NCI-H146 (cell line): ENCODE data around the gene TRIM69.
"Not testable (repeated sequence)": the region's sequence is repeated elsewhere in the genome, so short reads cannot be mapped to it uniquely, and the experiment has no call there.

Experiments used
- DNase-seq: peaks from one replicate; lab custom pipeline; 2025; lab: John Stamatoyannopoulos, UW

Gene TRIM69

GRCh38 chr15:44743454-44743853, 7.1 kb downstream of the TRIM69 start:
- not testable (repeated sequence) for DNase-seq

DNA sequence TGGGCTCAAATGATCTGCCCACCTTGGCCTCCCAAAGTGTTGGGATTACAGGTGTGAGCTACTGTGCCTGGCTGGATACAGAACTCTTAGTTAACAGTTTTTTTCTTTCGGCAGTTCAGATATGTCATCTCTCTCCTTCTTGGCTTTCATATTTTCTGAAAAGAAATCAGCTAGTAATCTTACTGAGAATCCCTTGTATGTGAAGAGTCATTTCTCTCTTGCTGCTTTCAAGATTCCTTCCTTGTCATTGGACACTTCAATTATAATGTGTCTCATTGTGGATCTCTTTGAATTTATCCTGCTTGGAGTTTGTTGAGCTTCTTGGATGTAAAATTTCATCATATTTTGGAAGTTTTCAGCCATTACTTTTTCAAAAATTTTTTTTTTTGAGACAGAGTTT, 17.0 kb downstream of the TRIM69 start:
- DNase-seq: no peak

GRCh38 chr15:44763187-44763586, 26.9 kb downstream of the TRIM69 start:
- DNase-seq: no peak

GRCh38 chr15:44763848-44764247, 27.5 kb downstream of the TRIM69 start:
- no peak for DNase-seq

DNA sequence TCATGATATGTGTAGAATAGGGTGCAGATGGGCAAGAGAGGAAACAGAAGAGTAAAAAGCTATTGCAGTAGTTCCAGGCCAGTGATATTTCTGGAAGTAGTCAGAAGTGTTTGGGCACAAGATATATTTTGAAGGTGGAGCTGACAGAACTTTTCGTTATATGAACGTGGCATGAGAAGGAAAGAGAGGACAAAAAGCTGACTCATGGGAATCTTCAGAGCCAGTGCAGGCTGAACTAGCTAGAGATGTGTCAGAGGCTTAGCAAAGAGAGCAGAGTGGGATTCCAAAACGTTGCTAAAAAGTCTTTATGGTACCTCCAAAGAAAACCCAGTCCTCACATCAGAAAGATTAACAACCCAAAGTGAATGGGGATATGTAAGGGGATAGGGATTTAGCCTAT, 28.7 kb downstream of the TRIM69 start:
- DNase-seq: no peak

GRCh38 chr15:44769521-44769920, 33.2 kb downstream of the TRIM69 start:
- DNase-seq: no peak

DNA sequence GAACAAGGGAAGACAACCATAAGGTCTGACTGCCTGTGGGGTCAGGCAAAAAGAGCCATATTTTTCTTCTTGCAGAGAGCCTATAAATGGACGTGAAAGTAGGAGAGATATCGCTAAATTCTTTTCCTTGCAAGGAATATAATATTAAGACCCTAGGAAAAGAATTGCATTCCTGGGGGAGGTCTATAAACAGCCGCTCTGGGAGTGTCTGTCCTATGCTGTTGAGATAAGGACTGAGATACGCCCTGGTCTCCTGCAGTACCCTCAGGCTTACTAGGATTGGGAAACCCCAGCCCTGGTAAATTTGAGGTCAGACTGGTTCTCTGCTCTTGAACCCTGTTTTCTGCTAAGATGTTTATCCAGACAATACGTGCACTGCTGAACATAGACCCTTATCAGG, 34.4 kb downstream of the TRIM69 start:
- DNase-seq: not testable (repeated sequence)

GRCh38 chr15:44775953-44776352, 39.6 kb downstream of the TRIM69 start:
- peak; percentile 9 for DNase-seq

DNA sequence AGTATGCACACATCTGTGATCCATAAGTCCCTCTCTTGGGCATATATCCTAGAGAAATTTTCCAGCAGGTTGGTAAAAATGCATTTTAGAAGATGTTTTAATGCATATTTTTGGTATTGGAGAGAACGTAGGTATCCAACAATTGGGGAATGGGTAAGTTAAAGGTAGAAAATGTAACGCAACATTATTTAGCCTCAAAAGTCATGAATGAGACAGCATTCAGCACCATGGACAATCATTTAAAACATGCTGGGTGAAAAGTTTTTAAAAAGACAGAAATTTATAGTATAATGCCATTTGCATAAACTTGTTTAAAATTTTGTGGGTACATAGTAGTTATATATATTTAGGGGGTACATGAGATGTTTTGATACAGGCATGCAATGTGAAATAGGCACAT, 43.4 kb downstream of the TRIM69 start:
- DNase-seq: no peak

DNA sequence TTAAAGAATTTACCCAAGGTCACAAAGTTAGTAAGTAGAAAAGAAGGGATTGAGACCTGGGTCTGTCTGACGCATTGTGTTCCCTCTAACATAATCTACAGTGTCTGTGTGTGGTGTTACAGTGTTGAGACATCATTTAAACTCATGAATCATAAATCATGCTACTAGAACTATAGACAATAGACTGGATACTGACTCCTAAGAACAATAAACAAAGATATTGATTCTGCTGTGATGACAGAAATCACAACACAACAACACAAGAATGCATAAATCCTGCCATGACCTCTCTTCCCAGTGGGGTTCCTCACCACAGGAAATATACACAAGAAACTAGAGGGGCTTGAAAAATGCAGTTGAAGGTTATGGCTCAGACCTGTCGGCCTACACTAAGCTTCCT, 44.3 kb downstream of the TRIM69 start:
- DNase-seq: no peak

DNA sequence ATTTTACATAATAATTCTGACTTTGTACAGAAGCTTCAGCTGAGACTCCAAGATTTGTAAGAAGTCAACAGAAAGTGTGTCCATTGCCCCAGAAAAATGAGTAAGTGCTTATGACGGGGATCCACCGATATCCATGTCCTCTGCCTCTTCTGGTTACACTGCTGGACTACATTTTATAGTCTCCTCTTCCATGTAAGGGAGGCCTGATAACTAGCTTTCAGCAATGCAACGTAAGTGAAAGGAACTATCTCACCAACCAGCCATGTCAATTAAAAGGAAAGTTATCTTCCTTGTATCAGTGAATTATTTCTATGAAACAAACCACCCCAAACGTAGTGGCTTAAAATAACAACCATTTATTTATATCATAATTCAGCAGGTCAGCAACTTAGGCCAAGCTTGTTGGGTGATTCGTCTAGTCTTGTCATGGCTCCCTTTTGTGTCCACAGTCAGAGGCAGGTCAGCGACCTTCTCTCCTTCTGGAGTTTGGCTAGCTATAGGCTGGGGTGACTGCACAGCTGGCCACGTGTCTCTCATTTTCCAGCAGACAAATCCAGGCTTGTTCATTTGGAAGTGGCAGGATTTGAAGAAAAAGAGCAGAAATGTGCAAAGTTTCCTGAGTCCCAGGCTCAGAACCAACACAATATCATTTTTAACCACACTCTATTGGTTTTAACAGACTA, 44.9 kb downstream of the TRIM69 start:
- DNase-seq: no peak

GRCh38 chr15:44782516-44782915, 46.2 kb downstream of the TRIM69 start:
- no peak for DNase-seq

DNA sequence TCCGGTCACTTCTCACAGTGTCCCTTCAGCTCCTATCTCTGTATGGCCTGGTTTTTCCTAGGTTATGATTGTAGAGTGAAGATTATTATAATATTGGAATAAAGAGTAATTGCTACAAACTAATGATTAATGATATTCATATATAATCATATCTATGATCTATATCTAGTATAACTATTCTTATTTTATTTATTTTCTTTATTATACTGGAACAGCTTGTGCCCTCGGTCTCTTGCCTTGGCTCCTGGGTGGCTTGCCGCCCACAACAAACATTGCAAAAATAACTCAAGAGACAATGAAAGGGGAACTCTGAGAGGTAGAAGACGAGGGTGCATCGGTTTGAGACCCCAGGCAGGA, 48.6 kb downstream of the TRIM69 start:
- DNase-seq: not testable (repeated sequence)

DNA sequence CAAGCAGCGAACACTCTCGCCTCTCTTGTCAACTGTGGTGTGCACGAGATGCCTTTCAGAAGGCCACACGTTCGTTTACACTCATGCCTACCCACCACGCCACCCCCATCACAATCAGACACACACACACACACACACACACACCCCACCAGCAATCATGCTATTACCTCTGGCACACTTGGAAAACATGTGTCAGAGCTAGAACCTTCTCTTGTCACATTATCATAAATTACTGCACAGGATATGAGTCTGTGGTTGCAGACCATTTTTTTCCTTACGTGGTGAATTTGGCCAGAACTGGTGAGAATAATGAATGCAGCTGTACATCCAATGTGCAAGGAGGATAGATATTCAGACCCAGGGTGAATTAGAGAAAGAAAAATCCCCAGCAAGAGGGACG, 52.4 kb downstream of the TRIM69 start:
- DNase-seq: no peak

- DNase-seq: no peak
These were observed 53.9 kb downstream of the TRIM69 start for GRCh38 chr15:44790215-44790614.

DNA sequence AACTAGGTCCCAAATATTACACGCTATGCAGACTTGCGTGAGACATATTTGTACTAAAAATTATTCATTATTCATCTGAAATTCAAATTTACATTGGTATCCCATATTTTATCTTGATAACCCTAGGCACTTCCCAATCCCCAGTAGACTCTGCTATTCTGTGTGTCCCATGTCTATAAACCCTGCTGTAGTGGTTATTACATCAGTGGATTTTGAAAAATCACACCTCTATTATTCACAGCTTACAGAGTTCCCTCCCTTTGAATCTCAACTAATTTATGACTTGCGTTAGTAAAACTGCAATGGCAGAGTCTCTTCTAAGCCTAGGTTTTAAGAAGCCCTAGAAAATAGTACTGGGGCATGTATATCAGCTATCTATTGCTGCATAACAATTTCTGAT, 54.3 kb downstream of the TRIM69 start:
- DNase-seq: no peak

- DNase-seq: no peak
These were observed 56.4 kb downstream of the TRIM69 start for GRCh38 chr15:44792715-44793114.

GRCh38 chr15:44794072-44794471, 57.7 kb downstream of the TRIM69 start:
- DNase-seq: no peak

DNA sequence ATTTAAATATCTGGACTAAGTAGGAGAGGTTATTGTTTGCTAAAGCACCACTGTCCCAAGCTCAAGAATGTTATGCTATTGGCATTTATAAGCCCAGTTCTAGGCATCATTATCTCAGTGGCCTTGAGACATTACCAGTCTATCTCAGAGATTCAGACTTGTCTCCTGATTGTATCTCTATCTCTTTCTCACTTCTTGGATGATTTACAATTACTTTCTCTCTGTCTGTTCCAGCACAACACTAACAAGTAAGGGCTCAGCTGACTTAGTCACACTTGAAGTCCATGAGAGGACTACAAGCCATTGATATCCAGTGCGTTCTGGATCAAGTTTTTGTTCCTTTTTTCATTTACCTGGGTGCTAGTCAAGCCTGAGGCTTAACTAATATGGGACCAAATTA, 60.2 kb downstream of the TRIM69 start:
- DNase-seq: no peak

GRCh38 chr15:44798826-44799225, 62.5 kb downstream of the TRIM69 start:
- DNase-seq: peak; percentile 27

DNA sequence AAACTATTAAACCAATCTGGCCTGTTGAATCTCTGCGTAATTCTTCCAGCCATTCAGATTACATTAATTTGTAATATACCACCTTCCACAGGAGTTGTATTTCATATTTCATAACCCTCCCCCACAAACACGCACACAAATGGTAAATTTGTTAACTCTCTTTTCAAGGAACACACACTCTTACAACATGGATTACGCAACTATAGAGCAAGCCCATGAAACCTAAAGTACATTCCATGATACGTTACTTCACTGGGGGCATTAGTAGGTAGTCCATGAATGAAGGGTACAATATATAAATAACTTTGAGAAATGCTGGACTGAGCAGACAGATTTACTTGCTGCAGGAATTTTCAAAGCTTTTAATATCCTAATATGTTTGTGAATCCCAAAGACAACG, 65.0 kb downstream of the TRIM69 start:
- no peak for DNase-seq

DNA sequence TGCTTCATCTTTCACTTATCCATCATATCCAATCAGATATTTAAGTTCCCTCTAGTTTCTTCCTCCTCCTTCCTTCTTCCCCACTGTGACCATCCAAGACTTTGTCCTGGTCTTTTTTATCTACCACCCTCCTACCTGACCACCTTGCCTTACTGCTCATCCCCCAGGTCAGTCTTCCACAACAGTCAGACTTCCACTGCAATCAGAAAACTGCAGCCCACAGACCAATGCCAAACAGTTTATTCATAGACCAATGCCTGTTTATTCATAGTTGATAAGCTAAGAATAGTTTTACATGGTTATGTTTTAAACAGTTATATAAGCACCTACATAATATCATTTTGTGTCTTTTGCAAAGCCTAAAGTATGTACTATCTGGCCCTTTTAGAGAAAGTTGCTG, 65.5 kb downstream of the TRIM69 start:
- DNase-seq: no peak

- DNase-seq: no peak
These were observed 66.0 kb downstream of the TRIM69 start for GRCh38 chr15:44802336-44802735.

GRCh38 chr15:44804298-44805046, 68.1 kb downstream of the TRIM69 start:
- DNase-seq: no peak
